GM12878 (cell line): Measurements from ENCODE around the gene SUGCT. TPM values are rescaled to one million over a fixed set of nuclear protein-coding genes. Genes with fewer than 3 reads are reported as not detected.

Experiments used
- ATAC-seq: fragments of 200-7000 bp; cut with Tn5 transposase; 3 replicates; pipeline ENCODE4 v1.9.1; 2020; ENCODE audit warnings: mild to moderate bottlenecking, moderate library complexity
- BruUV-seq: library from RNA; stranded (reverse); fragments of 400-500 nt; replicated peaks from 2 replicates; lab custom pipeline; 2021; lab: Mats Ljungman, UMichigan
- CTCF ChIA-PET: fragments of 300-600 bp; sonication (Branson Sonifier 250); formaldehyde crosslinking; extraction: SDS; loops from one replicate; lab custom pipeline; 2021; ENCODE audit warnings: inconsistent platforms; lab: Yijun Ruan, JAX
- POLR2A ChIA-PET: fragments of 350-600 bp; formaldehyde crosslinking; extraction: SDS; loops from one replicate; lab custom pipeline; 2021; ENCODE audit warnings: inconsistent platforms; lab: Charles Lee
- RAD21 ChIA-PET: fragments of 300-600 bp; sonication (Branson Sonifier 250); formaldehyde crosslinking; loops from one replicate; lab custom pipeline; 2023; ENCODE audit warnings: antibody characterized with exemption; ENCODE audit not compliant: unreplicated experiment; lab: Charles Lee
- SMC1A ChIA-PET: fragments of 300-600 bp; sonication (Branson Sonifier 250); formaldehyde crosslinking; loops from one replicate; lab custom pipeline; 2023; ENCODE audit not compliant: unreplicated experiment, uncharacterized antibody; lab: Charles Lee
- DNase-seq: peaks from one replicate; pipeline ENCODE4 v3.0.0-alpha.2; 2011; ENCODE audit warnings: low read depth, low spot score
- FAIRE-seq: peaks from 3 replicates; lab custom pipeline; 2011; peaks lifted over from hg19 to GRCh38; lab: Jason Lieb, UNC
- H2AFZ ChIP-seq: 2 replicates; pipeline ENCODE4 v1.6.0; 2011; ENCODE audit warnings: low read depth, low read length, control low read depth; ENCODE audit not compliant: control insufficient read depth
- H3K27ac ChIP-seq: 2 replicates; pipeline ENCODE4 v1.5.1; 2011; ENCODE audit warnings: control low read depth; ENCODE audit not compliant: control insufficient read depth, insufficient read depth
- H3K27me3 ChIP-seq, 2 experiments: replicated peaks in 1 of 2; 2 replicates each; pipeline versions ENCODE4 v1.6.0 to v1.6.1; 2011; ENCODE audit warnings: low read length in 1 of 2; ENCODE audit not compliant: control insufficient read depth in 2 of 2, insufficient read depth in 2 of 2
- H3K36me3 ChIP-seq, 2 experiments: 2 replicates each; pipeline ENCODE4 v1.5.1; 2011; ENCODE audit warnings: low read length in 1 of 2; ENCODE audit not compliant: control insufficient read depth in 2 of 2, insufficient read depth in 2 of 2
- H3K4me1 ChIP-seq: 2 replicates; pipeline ENCODE4 v1.6.1; 2011; ENCODE audit warnings: mild to moderate bottlenecking, low read length, moderate library complexity, mixed read lengths; ENCODE audit not compliant: control insufficient read depth, insufficient read depth
- H3K4me2 ChIP-seq: 2 replicates; pipeline ENCODE4 v1.6.0; 2011; ENCODE audit warnings: control low read depth; ENCODE audit not compliant: control insufficient read depth, insufficient read depth
- H3K4me3 ChIP-seq: fragments of 200-600 bp; sonication (generic); 2 replicates; pipeline ENCODE4 v1.5.1; 2016
- H3K79me2 ChIP-seq: 2 replicates; pipeline ENCODE4 v1.6.0; 2011; ENCODE audit warnings: low read length; ENCODE audit not compliant: control insufficient read depth, insufficient read depth
- H3K9ac ChIP-seq: 2 replicates; pipeline ENCODE4 v1.8.0; 2011; ENCODE audit warnings: low read length, control low read depth, mixed read lengths; ENCODE audit not compliant: control insufficient read depth, insufficient read depth
- H3K9me3 ChIP-seq: replicated peaks from 3 replicates; pipeline ENCODE4 v1.5.1; 2011; ENCODE audit warnings: mild to moderate bottlenecking, low read length; ENCODE audit not compliant: control insufficient read depth, insufficient read depth
- H4K20me1 ChIP-seq: 2 replicates; pipeline ENCODE4 v1.6.0; 2011; ENCODE audit not compliant: control insufficient read depth, insufficient read depth
- BACH1 ChIP-seq: fragments of 450-650 bp; IDR thresholded peaks from 2 replicates; pipeline ENCODE4 v1.6.1; 2017; ENCODE audit warnings: mild to moderate bottlenecking, borderline replicate concordance
- BCL3 ChIP-seq: IDR thresholded peaks from 2 replicates; pipeline ENCODE4 v1.6.1; 2011; ENCODE audit warnings: borderline replicate concordance, low read depth, mild to moderate bottlenecking, moderate library complexity, low read length; ENCODE audit not compliant: insufficient read depth, poor library complexity, severe bottlenecking
- BRCA1 ChIP-seq: IDR thresholded peaks from 2 replicates; pipeline ENCODE4 v1.6.1; 2011; ENCODE audit warnings: low read depth, low read length, improper control_type of control experiment
- EP300 ChIP-seq, 2 experiments: fragments of 150-350 bp in 1 of 2; IDR thresholded peaks; 2 replicates each; pipeline ENCODE4 v1.6.1; 2011 to 2012; ENCODE audit warnings: low read depth in 2 of 2, low read length in 2 of 2, borderline replicate concordance in 1 of 2, improper control_type of control experiment in 1 of 2, inconsistent platforms in 1 of 2; ENCODE audit not compliant: control insufficient read depth in 1 of 2
- IRF3 ChIP-seq: fragments of 450-650 bp; IDR thresholded peaks from 2 replicates; pipeline ENCODE4 v1.6.1; 2014; ENCODE audit warnings: mild to moderate bottlenecking
- NRF1 ChIP-seq: conservative IDR thresholded peaks from 2 replicates; pipeline ENCODE4 v1.6.1; 2011; ENCODE audit warnings: mild to moderate bottlenecking, low read depth, low read length, improper control_type of control experiment
- RELA ChIP-seq: fragments of 450-650 bp; IDR thresholded peaks from 2 replicates; pipeline ENCODE4 v1.8.0; 2014; ENCODE audit warnings: borderline replicate concordance; ENCODE audit not compliant: partially characterized antibody
- RUNX3 ChIP-seq: IDR thresholded peaks from 2 replicates; pipeline ENCODE4 v1.6.1; 2012; ENCODE audit warnings: low read length, inconsistent platforms
- SIX5 ChIP-seq: IDR thresholded peaks from 2 replicates; pipeline ENCODE4 v1.6.1; 2011; ENCODE audit warnings: mild to moderate bottlenecking, low read depth, low read length, moderate library complexity; ENCODE audit not compliant: severe bottlenecking
- SKIL ChIP-seq: fragments of 450-650 bp; IDR thresholded peaks from 2 replicates; pipeline ENCODE4 v1.6.1; 2017; ENCODE audit warnings: mild to moderate bottlenecking, low read depth, inconsistent platforms; ENCODE audit not compliant: poor library complexity, severe bottlenecking
- WRNIP1 ChIP-seq: IDR thresholded peaks from 2 replicates; pipeline ENCODE4 v1.6.1; 2011; ENCODE audit warnings: low read depth, low read length, improper control_type of control experiment, borderline replicate concordance
- YBX1 ChIP-seq: fragments of 450-650 bp; IDR thresholded peaks from 2 replicates; pipeline ENCODE4 v1.6.1; 2016; ENCODE audit warnings: antibody characterized with exemption
- WGBS: methylation state at CpG from one replicate; pipeline ENCODE4 v1.1.6; 2016; ENCODE audit warnings: low lambda C conversion rate; ENCODE audit not compliant: insufficient replicate concordance, insufficient coverage; ENCODE audit errors: missing lambda C conversion rate; 5-methylcytosine and 5-hydroxymethylcytosine counted together
- in situ Hi-C: fragments of 300-500 bp; cut with MboI; formaldehyde crosslinking; loops from 9 replicates; pipeline ENCODE4 v1.14.3; 2018; ENCODE audit warnings: mixed read lengths
- intact Hi-C: fragments of 100-400 bp; cut with micrococcal nuclease; formaldehyde crosslinking; loops from one replicate; pipeline ENCODE4 v1.14.2; 2022; ENCODE audit not compliant: unreplicated experiment
- polyA plus RNA-seq, 11 experiments: library from polyadenylated mRNA; depleted of rRNA in 4 of 11; unstranded in 6 of 11; stranded (reverse) in 5 of 11; fragments of >200 nt; fragmentation: Nextera tagmentation in 4 of 11; fragmentation: Illumina TruSeq in 1 of 11; extraction: Ambion mirVana in 4 of 11; extraction: Trizol in 1 of 11; gene quantifications; 1 replicate in 1 of 11; 2 replicates in 10 of 11; pipeline versions ENCODE4 v1.2.1 to v1.2.3, GENCODE V29; 2011 to 2016; ENCODE audit warnings: inconsistent platforms in 2 of 11, missing spikeins in 2 of 11, low read depth in 1 of 11
- total RNA-seq, 4 experiments: library from RNA; depleted of rRNA in 3 of 4; stranded (reverse); fragments of >200 nt in 3 of 4; fragmentation: Illumina TruSeq in 1 of 4; extraction: Trizol in 1 of 4; gene quantifications; 2 replicates each; pipeline versions ENCODE4 v1.2.1 to v1.2.3, GENCODE V29; 2013 to 2021

The SUGCT gene
- total and polyA plus RNA-seq, 10 of the 15 experiments (the other 5 are each of a cell fraction or from before 2014, with no cell fraction given) = 0.08 to 1.2 (median 0.67) TPM; not detected in 1

GRCh38 chr7:40641701-40642100, 506.9 kb downstream of the SUGCT start:
- POLR2A ChIA-PET = no interaction called here
- TF ChIP-seq RELA = no peak
- TF ChIP-seq RUNX3 = no peak
- TF ChIP-seq EP300 (IDR thresholded peaks at IDR 0.05; ENCODE audit: borderline replicate concordance in 1 of 2, control insufficient read depth in 1 of 2, low read depth in 2 of 2, low read length in 2 of 2) = no peak
- TF ChIP-seq WRNIP1 = no peak
- WGBS = 37% methylated on average over 7 of the region's 7 CpGs
- no peak for FAIRE-seq
- Histone ChIP-seq H4K20me1 (no peaks in the 10 kb centered on the region), H3K4me3 (no peak overlapping the region), H3K79me2 (no peaks in the 10 kb centered on the region), H3K4me1 (no peaks in the 10 kb centered on the region), H2AFZ (no peak overlapping the region), H3K4me2 (no peak overlapping the region), H3K9ac (no peak overlapping the region), H3K27ac (no peak overlapping the region), H3K9me3 (no peaks in the 10 kb centered on the region), H3K27me3 (no peaks in the 10 kb centered on the region), H3K36me3 (no peaks in the 10 kb centered on the region)
- CTCF ChIA-PET = no interaction called here
- RAD21 ChIA-PET = no interaction called here
- intact Hi-C loops = no loop called here
- BruUV-seq = no TSS peak
- in situ Hi-C loops = no loop called here
- no peak for DNase-seq
- no peak for ATAC-seq
- SMC1A ChIA-PET = no interaction called here

DNA sequence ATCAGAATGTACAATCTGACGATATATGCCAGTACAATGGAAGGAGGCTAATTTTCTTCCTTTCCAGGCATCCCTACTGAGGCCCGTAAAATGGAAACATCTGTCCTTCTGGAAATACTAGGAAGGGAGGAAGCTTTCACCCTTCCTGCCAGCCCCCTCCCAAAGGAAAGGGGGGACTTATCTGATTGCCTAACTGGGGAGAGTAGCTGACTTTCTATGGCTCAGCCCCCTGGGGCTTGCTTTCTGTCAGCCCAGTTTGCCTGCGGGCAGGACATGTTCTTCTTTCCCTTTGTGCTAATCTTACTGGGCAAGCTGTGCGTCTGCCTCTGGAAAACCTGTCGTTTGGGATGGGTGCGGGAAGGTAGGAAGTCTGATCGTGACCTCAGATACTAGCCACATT, 508.9 kb downstream of the SUGCT start:
- POLR2A ChIA-PET = interaction anchor here (0.6 to 1.4 kb wide), 2 partner anchors 24 to 95 kb away, joined by 4 to 5 read pairs; no protein-coding TSS in a partner anchor
- TF ChIP-seq SKIL (no peak), IRF3 (no peak), BRCA1 (no peak), BACH1 (no peak), SIX5 (no peak), YBX1 (no peak), NRF1 (no peak), BCL3 (no peak)
- WGBS = 59% methylated on average over 7 of the region's 7 CpGs

More for the DNA sequence above, 508.9 kb downstream of the SUGCT start:
- ChIA-PET SMC1A (interaction anchor here (1.3 kb wide), 1 partner anchor 26 kb away, joined by 4 read pairs; no protein-coding TSS in a partner anchor), CTCF (interaction anchor here (0.6 to 1.0 kb wide), 2 partner anchors 9 to 428 kb away, joined by 3 read pairs; no protein-coding TSS in a partner anchor), RAD21 (no interaction called here)
- Histone ChIP-seq H3K4me1 (no peaks in the 10 kb centered on the region), H3K27me3 (no peaks in the 10 kb centered on the region), H4K20me1 (no peaks in the 10 kb centered on the region), H3K27ac (no peak overlapping the region), H2AFZ (no peak overlapping the region), H3K79me2 (no peaks in the 10 kb centered on the region), H3K9ac (no peak overlapping the region), H3K4me2 (no peak overlapping the region), H3K36me3 (no peaks in the 10 kb centered on the region), H3K4me3 (no peak overlapping the region), H3K9me3 (no peaks in the 10 kb centered on the region)
- FAIRE-seq = no peak
- DNase-seq = no peak
- no peak for ATAC-seq
- intact Hi-C loops = no loop called here
- in situ Hi-C loops = no loop called here
- BruUV-seq = no TSS peak
